ENCODE measurements around the gene CHRNB2.

The CHRNB2 gene

DNA sequence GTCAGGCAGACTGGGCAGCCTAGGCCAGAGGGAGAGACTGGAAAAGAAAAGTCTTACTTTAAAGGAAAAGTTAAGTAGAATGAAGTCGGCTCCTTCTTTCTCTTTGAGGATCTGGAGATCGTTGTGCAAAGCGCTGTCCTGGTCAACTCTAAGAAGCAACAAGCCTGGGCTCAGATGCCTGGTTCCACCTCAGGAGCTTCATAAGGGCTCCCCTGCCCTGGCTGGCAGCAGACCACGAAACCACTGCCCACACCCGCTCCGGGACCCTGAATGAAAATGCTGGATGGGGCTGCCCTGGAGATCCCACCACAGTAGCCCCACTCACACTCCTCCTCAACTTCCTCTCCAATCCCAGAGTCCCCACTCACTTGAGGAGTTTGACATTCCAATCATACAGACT is 15.5 kb upstream of the CHRNB2 start:
- TF ChIP-seq, protein P1, sequence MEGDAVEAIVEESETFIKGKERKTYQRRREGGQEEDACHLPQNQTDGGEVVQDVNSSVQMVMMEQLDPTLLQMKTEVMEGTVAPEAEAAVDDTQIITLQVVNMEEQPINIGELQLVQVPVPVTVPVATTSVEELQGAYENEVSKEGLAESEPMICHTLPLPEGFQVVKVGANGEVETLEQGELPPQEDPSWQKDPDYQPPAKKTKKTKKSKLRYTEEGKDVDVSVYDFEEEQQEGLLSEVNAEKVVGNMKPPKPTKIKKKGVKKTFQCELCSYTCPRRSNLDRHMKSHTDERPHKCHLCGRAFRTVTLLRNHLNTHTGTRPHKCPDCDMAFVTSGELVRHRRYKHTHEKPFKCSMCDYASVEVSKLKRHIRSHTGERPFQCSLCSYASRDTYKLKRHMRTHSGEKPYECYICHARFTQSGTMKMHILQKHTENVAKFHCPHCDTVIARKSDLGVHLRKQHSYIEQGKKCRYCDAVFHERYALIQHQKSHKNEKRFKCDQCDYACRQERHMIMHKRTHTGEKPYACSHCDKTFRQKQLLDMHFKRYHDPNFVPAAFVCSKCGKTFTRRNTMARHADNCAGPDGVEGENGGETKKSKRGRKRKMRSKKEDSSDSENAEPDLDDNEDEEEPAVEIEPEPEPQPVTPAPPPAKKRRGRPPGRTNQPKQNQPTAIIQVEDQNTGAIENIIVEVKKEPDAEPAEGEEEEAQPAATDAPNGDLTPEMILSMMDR (conservative IDR thresholded peaks at IDR 0.05; ENCODE audit: low read length) = no peak
- no peak for DNase-seq (ENCODE audit: low read depth)
- H3K4me3 ChIP-seq (ENCODE audit: low read length) = no peak overlapping the region

DNA sequence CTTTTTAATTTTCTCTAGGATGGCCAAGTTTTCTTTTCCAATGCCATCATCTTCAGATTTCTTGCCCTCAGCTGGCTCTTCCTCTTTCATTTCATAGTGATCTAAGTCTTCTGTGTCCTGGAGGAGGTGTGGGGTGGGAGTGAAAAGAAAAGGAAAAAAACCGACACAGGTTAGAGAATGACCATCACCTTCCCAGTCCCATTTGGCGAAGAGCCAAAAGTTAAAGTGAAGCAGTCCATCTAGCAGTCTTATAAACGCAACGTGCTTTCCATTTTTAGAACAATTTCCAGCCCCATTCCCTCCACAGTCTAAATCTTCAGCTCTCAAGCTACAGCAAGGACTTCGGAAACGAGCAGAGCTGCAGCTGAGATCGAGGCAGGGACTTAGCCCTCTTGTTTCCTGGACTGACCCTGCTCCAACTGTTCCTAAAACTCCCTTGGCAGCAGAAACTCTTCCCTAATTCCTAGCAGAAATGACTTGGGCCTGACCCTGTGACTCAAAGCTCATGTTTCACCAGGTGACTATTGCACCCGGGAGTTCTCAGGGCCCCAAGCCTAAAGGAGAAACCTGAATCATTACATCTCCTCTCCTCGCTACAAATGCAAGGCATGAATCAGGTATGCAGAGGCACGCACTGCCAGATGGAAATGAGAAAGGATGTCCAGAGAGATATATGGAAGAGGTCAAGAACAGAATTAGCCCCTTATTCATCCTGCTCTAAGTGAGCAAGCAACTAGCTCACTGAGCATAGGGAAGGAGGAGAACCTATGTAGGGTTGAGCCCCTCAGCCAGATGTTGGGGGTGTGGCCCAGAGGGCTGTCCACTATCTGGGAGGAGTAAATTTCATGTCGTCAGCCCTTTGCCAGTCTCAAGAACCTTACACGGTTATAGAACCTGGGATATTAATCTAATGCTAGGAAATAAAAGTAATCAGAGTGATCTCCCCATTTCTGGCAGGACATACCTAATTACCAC is 14.2 kb upstream of the CHRNB2 start:
- TF ChIP-seq, protein P1 (conservative IDR thresholded peaks at IDR 0.05; ENCODE audit: low read length) = no peak
- no peak overlapping the region for H3K4me3 ChIP-seq (ENCODE audit: low read length)
- DNase-seq (ENCODE audit: low read depth) = no peak

DNA sequence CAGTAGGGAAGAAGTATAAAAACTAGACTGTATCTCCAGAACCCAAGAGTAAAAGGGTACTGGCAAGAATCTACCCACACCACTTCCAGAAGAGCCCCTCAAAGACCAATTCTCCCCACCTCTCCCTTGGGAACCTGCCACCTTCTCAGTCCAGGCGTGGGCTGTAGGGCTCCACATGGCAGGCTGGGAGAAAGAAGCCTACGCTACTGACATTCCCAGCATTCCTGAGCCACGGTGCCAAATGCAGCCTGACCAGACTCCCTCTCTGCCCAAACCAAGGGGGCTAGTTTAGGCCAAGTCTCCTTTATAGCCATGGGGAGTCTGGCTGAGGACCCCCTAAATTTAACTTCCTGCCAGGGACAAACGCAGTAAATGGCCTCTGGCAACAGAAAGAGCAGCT is 11.2 kb upstream of the CHRNB2 start:
- peak overlapping the region; percentile 73 for H3K4me3 ChIP-seq (ENCODE audit: low read length)
- TF ChIP-seq, protein P1 (conservative IDR thresholded peaks at IDR 0.05; ENCODE audit: low read length) = no peak
- DNase-seq (ENCODE audit: low read depth) = peak; percentile 57

DNA sequence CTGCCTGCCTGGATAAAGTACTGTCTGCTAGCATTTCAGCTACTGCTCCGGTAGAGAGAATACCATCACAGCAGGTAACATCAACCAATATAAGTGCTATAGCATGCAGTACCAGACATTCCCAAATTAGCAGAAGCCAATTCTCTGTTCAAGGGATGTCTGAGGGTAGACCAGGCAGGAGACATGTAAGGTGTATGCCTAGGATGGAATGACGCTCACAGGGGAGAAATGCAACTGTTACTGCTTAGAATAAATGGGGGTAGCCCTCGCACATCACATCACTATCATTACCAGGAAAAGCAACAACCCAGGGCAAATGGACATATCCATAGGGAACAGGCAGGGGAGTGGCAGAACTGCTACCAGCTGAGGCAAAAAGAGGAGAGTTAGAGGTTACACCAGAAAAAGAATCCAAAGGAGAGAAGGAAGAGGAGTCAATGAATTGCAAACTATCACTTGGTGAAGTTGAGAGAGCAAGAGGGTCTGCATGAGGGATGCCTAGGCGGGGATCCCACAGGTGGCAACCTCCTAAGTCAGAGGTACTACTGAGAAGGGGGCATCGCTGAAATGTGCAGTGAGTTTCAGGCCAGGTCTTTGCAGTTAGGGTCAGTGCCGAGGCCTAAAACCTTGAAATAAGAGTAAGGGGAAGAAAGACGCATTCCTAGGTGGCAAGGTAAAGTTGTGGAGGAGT is 10.2 kb upstream of the CHRNB2 start:
- peak overlapping the region; percentile 73 for H3K4me3 ChIP-seq (ENCODE audit: low read length)
- no peak for DNase-seq (ENCODE audit: low read depth)

DNA sequence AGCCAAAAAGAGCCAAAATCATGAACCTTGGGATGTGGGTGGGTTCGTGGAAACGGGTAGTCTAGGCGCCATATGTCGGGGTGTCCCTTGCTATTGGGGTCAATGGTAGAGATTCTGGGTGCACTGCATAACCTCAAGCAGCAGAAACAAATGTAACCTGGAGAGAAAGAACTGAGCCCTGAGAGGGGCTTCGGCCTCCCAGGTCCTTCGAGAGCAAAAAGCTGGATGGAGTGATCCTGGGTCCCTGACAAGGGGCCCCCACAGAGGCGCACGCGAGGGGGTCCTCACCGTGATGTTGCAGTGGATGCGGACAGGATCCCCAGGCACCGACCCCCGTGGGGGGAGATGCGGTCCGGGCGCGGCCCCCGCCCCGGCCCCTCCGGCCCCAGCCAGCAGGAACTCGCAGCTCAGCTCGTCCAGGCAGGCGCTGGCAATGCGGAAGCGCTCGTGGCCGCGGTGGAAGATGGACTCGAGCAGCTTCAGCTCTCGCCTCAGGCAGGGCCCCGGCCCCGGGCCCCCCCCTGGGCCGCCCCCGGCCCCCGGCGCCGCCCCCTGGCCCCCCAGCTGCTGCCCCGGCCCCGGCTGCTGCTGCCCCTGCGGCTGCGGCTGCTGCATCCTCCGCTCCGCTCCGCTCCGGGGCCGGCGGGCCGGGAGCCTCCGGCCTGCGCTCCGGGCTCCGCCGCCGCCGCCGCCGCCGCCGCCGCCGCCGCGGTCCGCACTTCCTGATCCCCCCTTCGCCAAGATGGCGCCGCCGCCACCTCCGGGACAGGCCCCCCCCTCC is 9.4 kb upstream of the CHRNB2 start, which contains the start of gene UBE2Q1:
TSS of gene UBE2Q1 (minus strand) at position 724 of the 781 bp plus-strand sequence. CDS start at position 615, 109 bp downstream.
- TF ChIP-seq, protein P1 (conservative IDR thresholded peaks at IDR 0.05; ENCODE audit: low read length) = no peak
- peak within 1 kb of the TSS; percentile 76 for H3K4me3 ChIP-seq (ENCODE audit: low read length)
- DNase-seq (ENCODE audit: low read depth) = peak; percentile 26

More for the DNA sequence above, 10.2 kb upstream of the CHRNB2 start:
- TF ChIP-seq, protein P1 (conservative IDR thresholded peaks at IDR 0.05; ENCODE audit: low read length) = no peak

DNA sequence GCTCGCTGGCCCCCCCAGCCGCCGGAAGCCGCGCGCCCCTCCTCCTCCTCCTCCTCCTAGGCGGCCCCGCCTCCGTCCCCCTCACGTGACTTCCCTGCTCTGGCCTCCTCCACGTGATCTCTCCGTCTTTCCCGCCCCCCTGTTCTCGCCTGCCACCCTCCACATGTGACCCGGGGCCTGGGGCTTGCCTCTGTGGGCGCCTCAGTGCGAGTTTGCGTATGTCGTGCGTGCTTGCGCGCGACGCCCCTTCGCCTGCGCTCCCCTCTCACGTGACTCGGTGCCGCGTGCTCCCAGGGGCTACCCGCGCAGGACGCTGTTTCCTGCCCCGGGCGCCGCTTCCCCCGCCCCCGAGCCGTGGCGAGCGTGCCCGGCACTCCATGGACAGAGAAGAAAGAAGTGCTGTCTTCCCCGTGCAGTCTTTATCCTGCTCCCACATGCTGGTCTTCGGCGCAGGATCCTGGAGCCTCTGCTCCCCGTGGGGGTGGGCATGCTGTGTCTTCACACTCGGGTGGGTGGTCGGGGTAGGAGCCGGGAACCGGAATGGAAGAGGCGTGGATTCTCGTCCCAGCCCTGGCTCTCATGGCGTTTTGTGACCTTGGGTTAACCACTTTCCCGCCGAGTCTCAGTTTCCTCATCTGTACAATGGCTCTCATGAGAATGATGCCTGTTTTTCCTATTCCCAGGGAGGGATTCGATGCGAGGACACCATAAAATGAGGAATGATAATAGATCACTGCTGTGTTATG is 8.7 kb upstream of the CHRNB2 start:
- DNase-seq (ENCODE audit: low read depth) = peak; percentile 99
- TF ChIP-seq, protein P1 (conservative IDR thresholded peaks at IDR 0.05; ENCODE audit: low read length) = no peak
- peak overlapping the region; percentile 76 for H3K4me3 ChIP-seq (ENCODE audit: low read length)
